GM12878 (cell line): Measurements from ENCODE around the gene MRPL39.

ENCODE experiments used
- CREB1 ChIP-seq: IDR thresholded peaks from 2 replicates; pipeline ENCODE4 v1.6.1; 2012; ENCODE audit warnings: low read depth, mild to moderate bottlenecking, inconsistent platforms
- MXI1 ChIP-seq: fragments of 150-350 bp; IDR thresholded peaks from 2 replicates; pipeline ENCODE4 v1.6.1; 2011; ENCODE audit warnings: low read depth, mild to moderate bottlenecking, inconsistent platforms, low read length, improper control_type of control experiment
- POLR2A ChIP-seq: IDR thresholded peaks from 2 replicates; pipeline ENCODE4 v1.6.1; 2011; ENCODE audit warnings: low read depth, mild to moderate bottlenecking, low read length
- SRF ChIP-seq, 2 experiments: IDR thresholded peaks; 2 replicates each; pipeline ENCODE4 v1.6.1; 2011; ENCODE audit warnings: low read depth in 2 of 2, low read length in 2 of 2, mild to moderate bottlenecking in 1 of 2, moderate library complexity in 1 of 2
- TF ChIP-seq, protein P1 (sequence below): fragments of 150-350 bp; IDR thresholded peaks from 2 replicates; pipeline ENCODE4 v1.6.1; 2014; ENCODE audit warnings: mild to moderate bottlenecking, low read depth, low read length
- TF ChIP-seq, protein P2 (sequence below), 3 experiments: IDR thresholded peaks in 2 of 3; conservative IDR thresholded peaks in 1 of 3; 2 replicates each; pipeline ENCODE4 v1.5.1; 2011; ENCODE audit warnings: low read depth in 3 of 3, low read length in 3 of 3, mild to moderate bottlenecking in 3 of 3, control low read depth in 2 of 3, moderate library complexity in 2 of 3, inconsistent platforms in 1 of 3, mixed read lengths in 1 of 3; ENCODE audit not compliant: control insufficient read depth in 2 of 3, insufficient read depth in 1 of 3; ENCODE audit errors: extremely low read depth in 1 of 3

GRCh38 chr21:25607151-25608043, at the start of gene MRPL39:
- TF ChIP-seq, protein P1, sequence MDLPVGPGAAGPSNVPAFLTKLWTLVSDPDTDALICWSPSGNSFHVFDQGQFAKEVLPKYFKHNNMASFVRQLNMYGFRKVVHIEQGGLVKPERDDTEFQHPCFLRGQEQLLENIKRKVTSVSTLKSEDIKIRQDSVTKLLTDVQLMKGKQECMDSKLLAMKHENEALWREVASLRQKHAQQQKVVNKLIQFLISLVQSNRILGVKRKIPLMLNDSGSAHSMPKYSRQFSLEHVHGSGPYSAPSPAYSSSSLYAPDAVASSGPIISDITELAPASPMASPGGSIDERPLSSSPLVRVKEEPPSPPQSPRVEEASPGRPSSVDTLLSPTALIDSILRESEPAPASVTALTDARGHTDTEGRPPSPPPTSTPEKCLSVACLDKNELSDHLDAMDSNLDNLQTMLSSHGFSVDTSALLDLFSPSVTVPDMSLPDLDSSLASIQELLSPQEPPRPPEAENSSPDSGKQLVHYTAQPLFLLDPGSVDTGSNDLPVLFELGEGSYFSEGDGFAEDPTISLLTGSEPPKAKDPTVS = no peak
- TF ChIP-seq POLR2A (peak; percentile 97), SRF (IDR thresholded peaks at IDR 0.05; ENCODE audit: low read depth in 2 of 2, low read length in 2 of 2) (peak; percentile 76 to 95; a peak in 3 of 4 replicates), MXI1 (peak; percentile 52; the same call in 1 of the 2 replicates), CREB1 (peak; percentile 72)
- TF ChIP-seq, protein P2, sequence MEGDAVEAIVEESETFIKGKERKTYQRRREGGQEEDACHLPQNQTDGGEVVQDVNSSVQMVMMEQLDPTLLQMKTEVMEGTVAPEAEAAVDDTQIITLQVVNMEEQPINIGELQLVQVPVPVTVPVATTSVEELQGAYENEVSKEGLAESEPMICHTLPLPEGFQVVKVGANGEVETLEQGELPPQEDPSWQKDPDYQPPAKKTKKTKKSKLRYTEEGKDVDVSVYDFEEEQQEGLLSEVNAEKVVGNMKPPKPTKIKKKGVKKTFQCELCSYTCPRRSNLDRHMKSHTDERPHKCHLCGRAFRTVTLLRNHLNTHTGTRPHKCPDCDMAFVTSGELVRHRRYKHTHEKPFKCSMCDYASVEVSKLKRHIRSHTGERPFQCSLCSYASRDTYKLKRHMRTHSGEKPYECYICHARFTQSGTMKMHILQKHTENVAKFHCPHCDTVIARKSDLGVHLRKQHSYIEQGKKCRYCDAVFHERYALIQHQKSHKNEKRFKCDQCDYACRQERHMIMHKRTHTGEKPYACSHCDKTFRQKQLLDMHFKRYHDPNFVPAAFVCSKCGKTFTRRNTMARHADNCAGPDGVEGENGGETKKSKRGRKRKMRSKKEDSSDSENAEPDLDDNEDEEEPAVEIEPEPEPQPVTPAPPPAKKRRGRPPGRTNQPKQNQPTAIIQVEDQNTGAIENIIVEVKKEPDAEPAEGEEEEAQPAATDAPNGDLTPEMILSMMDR (IDR thresholded peaks at IDR 0.05 in 2 of 3, conservative IDR thresholded peaks at IDR 0.05 in 1 of 3; ENCODE audit: control insufficient read depth in 2 of 3, extremely low read depth in 1 of 3, insufficient read depth in 1 of 3, low read depth in 3 of 3, low read length in 3 of 3) = peak; percentile 74 to 81 (median 78)
